Measurements from ENCODE around the gene CDX1. TPM values are rescaled to one million over a fixed set of nuclear protein-coding genes. Genes with fewer than 3 reads are reported as not detected.

CDX1 gene
- total and polyA plus RNA-seq, 2 of the 8 experiments (the other 6 are each of a cell fraction or from before 2014, with no cell fraction given) = not detected

GRCh38 chr5:150176745-150177477 lies 10.3 kb downstream of the CDX1 start (continued):
- no peak for TF ChIP-seq CBX5 (IDR thresholded peaks at IDR 0.05; ENCODE audit: low read depth, low read length)
- no peak for TF ChIP-seq ATF3 (IDR thresholded peaks at IDR 0.05; ENCODE audit: insufficient read depth, low read depth, low read length)
- no peak for TF ChIP-seq FOSL1 (IDR thresholded peaks at IDR 0.05; ENCODE audit: insufficient read depth, low read depth, low read length)

Measured in H1 (cell line).